ENCODE measurements around the gene ANO10. TPM values are rescaled to one million over a fixed set of nuclear protein-coding genes. Genes with fewer than 3 reads are reported as not detected.

The ANO10 gene
- total RNA-seq, 1 experiment from 2014 or later = 23.7 TPM

- Histone ChIP-seq H3K79me2 (ENCODE audit: low read length) (no peaks in the 10 kb centered on the region), H4K20me1 (ENCODE audit: low read length) (no peaks in the 10 kb centered on the region), H3K27me3 (ENCODE audit: low read length) (no peaks in the 10 kb centered on the region), H3K9me2 (replicated peaks; ENCODE audit: low read length) (no peaks in the 10 kb centered on the region), H3F3A (ENCODE audit: low read length, unreplicated experiment) (no peaks in the 10 kb centered on the region), H3K9ac (ENCODE audit: low read length) (no peak overlapping the region), H3K4me3 (ENCODE audit: low read length) (no peak overlapping the region), H2AFZ (ENCODE audit: low read length) (no peak overlapping the region), H3K36me3 (ENCODE audit: low read depth, low read length) (no peaks in the 10 kb centered on the region), H3K4me2 (ENCODE audit: low read length) (no peak overlapping the region), H3K4me1 (ENCODE audit: insufficient read depth, low read length) (no peaks in the 10 kb centered on the region), H3K9me3 (ENCODE audit: low read length) (no peaks in the 10 kb centered on the region), H3K27ac (ENCODE audit: low read length) (no peak overlapping the region)
- no TSS peak for BruUV-seq (replicated peaks)
- intact Hi-C loops (cut with micrococcal nuclease) = no loop called here
- ChIA-PET POLR2A (ENCODE audit: unreplicated experiment) (no interaction called here), CTCF (no interaction called here)
- ATAC-seq (no peak), DNase-seq (no peak)
- TF ChIP-seq EZH2phosphoT487 (IDR thresholded peaks at IDR 0.05; ENCODE audit: borderline replicate concordance, low read length) (no peak), EZH2 (IDR thresholded peaks at IDR 0.05; ENCODE audit: low read length, unreplicated experiment) (no peak), CTCF (conservative IDR thresholded peaks at IDR 0.05; ENCODE audit: low read depth, low read length) (no peak)
Observed at GRCh38 chr3:43366885-43367284, 254.9 kb downstream of the ANO10 start.

- no peak overlapping the region for H3K4me2 ChIP-seq (ENCODE audit: low read length)
- H3K36me3 ChIP-seq (ENCODE audit: low read depth, low read length) = no peaks in the 10 kb centered on the region
- no peak overlapping the region for H3K9ac ChIP-seq (ENCODE audit: low read length)
- no peaks in the 10 kb centered on the region for H3K79me2 ChIP-seq (ENCODE audit: low read length)
- POLR2A ChIA-PET (ENCODE audit: unreplicated experiment) = no interaction called here
- no peak overlapping the region for H3K27ac ChIP-seq (ENCODE audit: low read length)
- DNase-seq (no peak), ATAC-seq (no peak)
- no peaks in the 10 kb centered on the region for H3K9me2 ChIP-seq (replicated peaks; ENCODE audit: low read length)
- H3K27me3 ChIP-seq (ENCODE audit: low read length) = no peaks in the 10 kb centered on the region
- intact Hi-C loops (cut with micrococcal nuclease) = no loop called here
- no TSS peak for BruUV-seq (replicated peaks)
- no peak overlapping the region for H2AFZ ChIP-seq (ENCODE audit: low read length)
- TF ChIP-seq EZH2phosphoT487 (IDR thresholded peaks at IDR 0.05; ENCODE audit: borderline replicate concordance, low read length) = no peak
- no peak for TF ChIP-seq EZH2 (IDR thresholded peaks at IDR 0.05; ENCODE audit: low read length, unreplicated experiment)
- TF ChIP-seq CTCF (conservative IDR thresholded peaks at IDR 0.05; ENCODE audit: low read depth, low read length) = no peak
- CTCF ChIA-PET = no interaction called here
- no peaks in the 10 kb centered on the region for H3K9me3 ChIP-seq (ENCODE audit: low read length)
- no peaks in the 10 kb centered on the region for H3K4me1 ChIP-seq (ENCODE audit: insufficient read depth, low read length)
- H3F3A ChIP-seq (ENCODE audit: low read length, unreplicated experiment) = no peaks in the 10 kb centered on the region
- no peak overlapping the region for H3K4me3 ChIP-seq (ENCODE audit: low read length)
- no peaks in the 10 kb centered on the region for H4K20me1 ChIP-seq (ENCODE audit: low read length)
Observed at GRCh38 chr3:43366481-43366880, 255.3 kb downstream of the ANO10 start.

- no TSS peak for BruUV-seq (replicated peaks)
- no peak overlapping the region for H3K4me2 ChIP-seq (ENCODE audit: low read length)
- H3K4me1 ChIP-seq (ENCODE audit: insufficient read depth, low read length) = no peaks in the 10 kb centered on the region
- H3K4me3 ChIP-seq (ENCODE audit: low read length) = no peak overlapping the region
- TF ChIP-seq EZH2phosphoT487 (IDR thresholded peaks at IDR 0.05; ENCODE audit: borderline replicate concordance, low read length) (no peak), CTCF (conservative IDR thresholded peaks at IDR 0.05; ENCODE audit: low read depth, low read length) (no peak), EZH2 (IDR thresholded peaks at IDR 0.05; ENCODE audit: low read length, unreplicated experiment) (no peak)
- H3F3A ChIP-seq (ENCODE audit: low read length, unreplicated experiment) = no peaks in the 10 kb centered on the region
- H3K9me2 ChIP-seq (replicated peaks; ENCODE audit: low read length) = no peaks in the 10 kb centered on the region
- H3K9ac ChIP-seq (ENCODE audit: low read length) = no peak overlapping the region
- no peaks in the 10 kb centered on the region for H3K27me3 ChIP-seq (ENCODE audit: low read length)
- intact Hi-C loops (cut with micrococcal nuclease) = no loop called here
- no peaks in the 10 kb centered on the region for H4K20me1 ChIP-seq (ENCODE audit: low read length)
- no peaks in the 10 kb centered on the region for H3K79me2 ChIP-seq (ENCODE audit: low read length)
- no peaks in the 10 kb centered on the region for H3K9me3 ChIP-seq (ENCODE audit: low read length)
- no peak for ATAC-seq
- H2AFZ ChIP-seq (ENCODE audit: low read length) = no peak overlapping the region
- H3K27ac ChIP-seq (ENCODE audit: low read length) = no peak overlapping the region
- CTCF ChIA-PET = no interaction called here
- H3K36me3 ChIP-seq (ENCODE audit: low read depth, low read length) = no peaks in the 10 kb centered on the region
- DNase-seq = no peak
- POLR2A ChIA-PET (ENCODE audit: unreplicated experiment) = no interaction called here
Observed at GRCh38 chr3:43365601-43366305, 256.1 kb downstream of the ANO10 start.
